ENCODE results near the gene KIAA0586.

DNA sequence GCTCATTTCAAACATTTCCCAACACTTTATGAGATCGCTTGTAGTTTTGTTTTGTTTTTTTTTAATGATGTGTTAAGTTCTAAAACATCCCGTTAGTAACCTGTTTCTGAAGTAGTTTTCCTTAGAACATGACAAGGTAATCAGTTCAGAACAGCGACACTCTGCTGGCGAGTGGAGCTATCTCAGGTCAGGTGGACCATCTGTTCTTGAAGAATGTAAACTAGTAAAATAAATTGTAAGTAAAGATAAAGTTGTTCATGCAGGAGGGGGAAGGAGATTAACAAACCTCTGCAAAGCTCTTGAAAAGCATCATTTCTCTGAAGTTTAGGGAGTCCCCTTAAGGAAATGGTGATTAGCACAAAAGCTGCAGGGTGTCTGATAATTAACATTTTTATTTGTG is 138.3 kb downstream of the KIAA0586 start:
- TF ChIP-seq, protein P1, sequence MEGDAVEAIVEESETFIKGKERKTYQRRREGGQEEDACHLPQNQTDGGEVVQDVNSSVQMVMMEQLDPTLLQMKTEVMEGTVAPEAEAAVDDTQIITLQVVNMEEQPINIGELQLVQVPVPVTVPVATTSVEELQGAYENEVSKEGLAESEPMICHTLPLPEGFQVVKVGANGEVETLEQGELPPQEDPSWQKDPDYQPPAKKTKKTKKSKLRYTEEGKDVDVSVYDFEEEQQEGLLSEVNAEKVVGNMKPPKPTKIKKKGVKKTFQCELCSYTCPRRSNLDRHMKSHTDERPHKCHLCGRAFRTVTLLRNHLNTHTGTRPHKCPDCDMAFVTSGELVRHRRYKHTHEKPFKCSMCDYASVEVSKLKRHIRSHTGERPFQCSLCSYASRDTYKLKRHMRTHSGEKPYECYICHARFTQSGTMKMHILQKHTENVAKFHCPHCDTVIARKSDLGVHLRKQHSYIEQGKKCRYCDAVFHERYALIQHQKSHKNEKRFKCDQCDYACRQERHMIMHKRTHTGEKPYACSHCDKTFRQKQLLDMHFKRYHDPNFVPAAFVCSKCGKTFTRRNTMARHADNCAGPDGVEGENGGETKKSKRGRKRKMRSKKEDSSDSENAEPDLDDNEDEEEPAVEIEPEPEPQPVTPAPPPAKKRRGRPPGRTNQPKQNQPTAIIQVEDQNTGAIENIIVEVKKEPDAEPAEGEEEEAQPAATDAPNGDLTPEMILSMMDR (IDR thresholded peaks at IDR 0.05) = no peak
- no peak for TF ChIP-seq POLR2A (IDR thresholded peaks at IDR 0.05)

Measured in esophagus squamous epithelium (tissue), 4 donors.